ENCODE results near the gene SKAP2.

The SKAP2 gene

DNA sequence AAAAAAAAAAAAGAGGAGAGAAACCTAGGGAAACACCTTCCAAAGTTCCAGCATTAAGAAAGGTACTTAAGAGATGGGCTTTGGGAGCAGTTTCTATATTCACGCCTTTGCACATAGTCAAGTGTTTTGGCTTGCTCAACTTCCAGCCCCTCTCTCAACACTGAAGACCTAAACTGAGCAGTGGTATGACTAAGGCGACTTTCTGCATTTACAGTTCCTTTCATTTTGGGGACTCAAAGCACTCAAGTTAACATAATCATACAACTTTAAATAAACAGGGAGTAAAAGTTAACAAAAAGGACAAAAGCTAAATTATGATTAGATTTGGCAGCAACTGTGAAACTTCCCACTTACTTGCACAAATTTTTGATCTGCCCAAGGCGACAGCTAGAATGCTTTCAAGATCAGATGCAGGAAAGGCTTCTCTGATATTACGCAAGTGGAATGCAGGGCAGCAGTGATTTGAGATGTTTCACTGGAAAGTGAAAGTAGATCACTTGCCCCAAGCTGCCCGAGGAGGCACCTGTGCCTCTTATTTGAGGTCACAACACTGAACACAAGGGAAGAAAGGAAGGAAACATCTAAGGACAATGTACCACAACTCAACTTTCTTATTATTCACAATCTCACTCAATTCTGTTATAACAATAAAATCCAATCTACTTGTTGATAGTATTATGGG, 199.5 kb downstream of the SKAP2 start:
- peak in 1 of 2 donors; percentile 1 for DNase-seq (ENCODE audit: low read depth in 2 of 2)

DNA sequence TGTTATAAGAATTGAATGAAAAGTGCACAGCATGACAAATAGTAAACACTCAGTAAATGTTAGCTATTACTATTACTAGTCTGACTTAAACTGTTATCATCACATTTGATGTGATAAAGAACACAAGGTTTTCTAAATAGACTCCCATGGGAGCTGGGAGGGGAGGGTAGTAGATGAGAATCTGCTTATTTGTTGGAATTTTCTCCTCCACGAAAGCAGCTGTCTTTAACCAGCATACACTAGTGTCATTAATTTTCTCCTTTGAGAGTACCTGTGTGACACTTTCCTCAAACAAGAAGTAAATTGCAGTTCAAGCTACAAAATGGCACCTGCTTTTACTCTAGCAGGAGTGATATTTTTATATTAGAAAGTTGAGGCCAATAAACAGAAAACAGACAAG, 200.1 kb downstream of the SKAP2 start:
- DNase-seq (ENCODE audit: low read depth in 2 of 2) = no peak

DNA sequence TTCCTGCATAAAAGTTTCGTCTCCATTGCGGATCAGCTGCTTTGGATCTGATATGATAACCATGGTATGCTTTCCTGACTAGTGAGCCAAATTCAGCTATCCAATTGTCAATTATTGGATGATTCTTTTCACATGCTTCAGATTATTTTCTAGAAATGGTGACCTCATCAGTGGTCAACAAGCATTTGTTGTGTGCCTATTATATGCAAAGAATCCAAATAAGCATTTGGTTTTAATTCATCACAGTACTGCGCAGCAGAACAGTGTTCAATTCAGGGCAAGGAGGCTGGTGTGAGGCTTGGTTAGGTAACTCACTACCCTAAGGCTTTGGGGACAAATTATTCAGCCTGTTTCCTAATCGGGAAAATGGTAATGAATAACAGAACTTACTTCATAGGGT, 200.5 kb downstream of the SKAP2 start:
- no peak for DNase-seq (ENCODE audit: low read depth in 2 of 2)

DNA sequence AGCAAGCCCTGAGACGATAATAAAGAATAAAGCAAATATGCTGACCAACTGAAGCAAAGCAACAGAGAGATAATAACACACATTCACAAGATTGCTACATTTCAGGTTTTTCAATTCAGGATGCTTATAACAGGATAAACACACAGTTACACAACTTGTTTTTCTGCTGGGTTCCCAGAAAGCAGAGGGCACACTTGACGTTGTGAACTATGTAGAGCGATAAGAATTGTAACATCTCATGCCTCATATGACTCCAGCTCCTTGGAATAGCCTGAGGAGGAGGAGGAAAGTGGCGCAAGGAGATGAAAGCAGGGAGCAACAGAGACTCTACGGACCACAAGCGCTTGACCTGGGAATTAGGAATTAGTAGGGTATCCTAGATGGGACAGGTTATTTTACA, 201.7 kb downstream of the SKAP2 start:
- no peak for DNase-seq (ENCODE audit: low read depth in 2 of 2)

DNA sequence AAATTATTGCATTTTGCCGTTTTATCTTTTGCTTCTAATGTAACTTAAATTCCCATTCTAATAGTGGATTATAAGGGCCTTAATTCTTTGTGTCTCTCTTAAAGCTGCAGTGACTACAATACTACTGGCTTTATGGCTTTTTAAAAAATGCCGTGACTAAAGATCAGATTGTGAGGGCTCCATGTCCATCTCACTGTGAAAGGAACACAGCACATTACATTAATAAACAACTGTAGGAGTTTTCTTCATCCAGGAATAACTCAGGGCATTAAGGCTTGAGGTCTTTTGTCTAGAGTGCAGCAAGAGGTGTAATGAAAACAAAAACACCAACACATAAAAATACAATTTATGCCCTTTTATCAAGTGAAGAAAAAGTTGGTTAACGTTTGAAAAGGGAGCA, 205.3 kb downstream of the SKAP2 start:
- no peak for DNase-seq (ENCODE audit: low read depth in 2 of 2)

DNA sequence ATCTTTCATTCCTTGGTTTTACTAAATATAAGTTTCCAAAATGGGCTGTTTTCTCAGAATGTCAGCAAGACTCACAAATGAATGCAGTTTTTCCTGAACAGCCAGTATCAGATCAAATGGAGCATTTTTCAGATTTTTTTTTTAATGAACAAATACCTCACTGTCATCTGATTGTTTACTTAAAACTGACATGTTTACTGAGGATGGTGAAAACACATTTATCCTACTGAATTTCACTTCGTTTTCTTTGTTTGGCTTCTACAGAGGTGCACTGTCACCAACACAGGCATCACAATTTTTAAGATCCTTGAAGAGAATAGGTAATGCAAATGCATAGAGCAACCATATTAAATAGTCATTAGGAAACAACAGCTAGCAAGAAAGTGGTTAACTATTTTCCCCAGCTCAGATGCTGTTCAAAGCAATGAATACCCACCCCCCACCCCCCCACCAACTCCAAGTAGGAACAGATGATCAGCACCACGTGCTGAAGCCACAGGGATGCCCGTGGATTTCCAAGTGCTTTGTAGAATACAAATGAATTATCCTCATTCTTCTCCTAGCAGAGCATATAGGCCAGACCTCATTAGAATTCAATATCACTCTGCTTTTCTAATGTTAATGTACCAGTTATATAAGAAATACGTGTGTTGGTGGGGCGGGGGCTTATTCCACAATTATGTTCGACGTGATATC, 205.9 kb downstream of the SKAP2 start:
- DNase-seq (ENCODE audit: low read depth in 2 of 2) = no peak

DNA sequence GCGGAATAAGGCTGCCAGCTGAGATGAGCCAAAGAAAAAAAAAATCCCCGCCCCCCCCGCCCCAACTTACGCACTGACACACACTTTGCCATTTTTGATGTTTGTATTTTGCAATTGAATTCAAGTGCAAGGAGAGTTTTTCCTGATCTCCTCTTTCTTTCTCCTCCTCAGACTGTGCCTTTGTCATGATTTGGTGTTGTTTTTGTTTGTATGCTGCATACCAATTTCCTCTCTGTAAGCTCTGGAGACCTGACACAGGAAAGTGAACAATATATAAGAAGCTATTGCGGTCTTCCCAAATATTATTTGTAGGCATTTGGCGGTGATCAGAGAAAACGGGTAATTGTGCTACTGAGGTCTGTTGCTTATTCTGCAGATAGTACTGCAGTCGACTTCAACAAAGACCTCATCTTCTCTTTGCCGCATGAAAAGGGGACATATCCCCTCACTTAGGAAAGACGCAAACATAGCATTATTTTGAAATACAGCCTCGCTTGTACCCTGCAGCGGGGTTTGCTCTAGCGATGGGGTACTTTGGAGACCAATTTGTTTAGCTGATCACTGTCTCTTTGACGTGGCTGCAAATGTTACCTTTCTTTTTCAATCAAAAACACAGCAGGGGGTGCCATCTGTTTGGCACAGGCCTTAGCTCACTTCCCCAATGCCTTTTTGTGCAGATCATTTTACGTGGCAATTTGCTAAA, 206.6 kb downstream of the SKAP2 start:
- no peak for DNase-seq (ENCODE audit: low read depth in 2 of 2)

DNA sequence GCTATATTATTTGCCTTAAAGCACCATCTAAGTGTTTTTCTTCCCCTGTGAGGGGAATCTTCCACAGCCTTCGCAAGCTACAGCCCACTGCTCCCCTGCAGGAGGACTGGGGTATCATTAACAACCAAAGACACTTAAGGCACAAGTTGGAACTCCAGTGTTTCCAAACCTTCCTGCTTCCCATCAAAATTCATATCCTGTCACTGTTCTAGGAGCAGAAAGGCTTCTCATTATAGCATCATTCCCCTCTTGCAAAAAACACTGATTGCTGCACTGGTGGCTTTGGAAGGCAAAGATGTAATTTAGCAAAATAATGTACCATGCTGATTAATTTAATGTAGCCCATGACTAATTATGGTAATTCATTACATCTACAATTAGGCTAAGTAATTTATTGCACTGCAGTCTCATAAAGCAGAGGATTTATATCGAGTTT, 207.2 kb downstream of the SKAP2 start:
- no peak for DNase-seq (ENCODE audit: low read depth in 2 of 2)

DNA sequence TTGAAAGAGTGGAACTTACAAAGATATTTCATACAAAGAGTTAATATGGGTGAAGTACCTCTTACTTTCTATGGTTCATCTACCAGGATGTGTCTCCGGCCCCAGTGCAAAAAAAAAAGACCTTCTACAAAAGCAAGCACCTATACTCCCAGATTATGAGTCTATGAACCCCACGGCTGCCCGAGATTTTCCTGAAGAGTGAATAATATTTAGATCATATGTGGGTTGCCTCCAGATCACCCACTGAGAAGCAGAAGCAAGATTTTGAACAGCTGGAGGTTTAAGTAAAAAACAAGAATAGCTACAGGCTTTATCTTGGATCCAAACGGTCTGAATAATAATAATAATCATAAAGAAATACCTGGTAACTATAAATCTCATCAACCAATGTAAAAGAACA, 207.7 kb downstream of the SKAP2 start:
- no peak for DNase-seq (ENCODE audit: low read depth in 2 of 2)

DNA sequence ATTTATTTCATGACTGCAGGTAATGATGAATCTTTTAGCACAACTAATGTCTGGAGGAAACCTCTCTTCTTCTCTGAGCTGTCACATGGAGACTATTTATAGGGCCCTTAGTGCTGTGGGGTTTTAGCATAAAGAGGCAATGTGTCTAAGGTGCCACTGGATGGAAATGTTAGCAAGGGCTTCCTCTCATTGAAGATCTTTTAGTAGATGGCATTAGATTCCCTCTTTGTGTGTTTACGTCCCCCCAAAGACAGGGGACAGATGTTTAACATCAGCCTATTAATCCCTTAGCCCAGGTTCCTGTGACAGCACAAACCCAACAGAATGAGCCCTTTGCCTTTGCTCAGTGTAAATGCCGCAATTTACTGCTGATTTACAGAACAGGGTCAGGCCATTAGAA, 208.6 kb downstream of the SKAP2 start:
- DNase-seq (ENCODE audit: low read depth in 2 of 2) = no peak

DNA sequence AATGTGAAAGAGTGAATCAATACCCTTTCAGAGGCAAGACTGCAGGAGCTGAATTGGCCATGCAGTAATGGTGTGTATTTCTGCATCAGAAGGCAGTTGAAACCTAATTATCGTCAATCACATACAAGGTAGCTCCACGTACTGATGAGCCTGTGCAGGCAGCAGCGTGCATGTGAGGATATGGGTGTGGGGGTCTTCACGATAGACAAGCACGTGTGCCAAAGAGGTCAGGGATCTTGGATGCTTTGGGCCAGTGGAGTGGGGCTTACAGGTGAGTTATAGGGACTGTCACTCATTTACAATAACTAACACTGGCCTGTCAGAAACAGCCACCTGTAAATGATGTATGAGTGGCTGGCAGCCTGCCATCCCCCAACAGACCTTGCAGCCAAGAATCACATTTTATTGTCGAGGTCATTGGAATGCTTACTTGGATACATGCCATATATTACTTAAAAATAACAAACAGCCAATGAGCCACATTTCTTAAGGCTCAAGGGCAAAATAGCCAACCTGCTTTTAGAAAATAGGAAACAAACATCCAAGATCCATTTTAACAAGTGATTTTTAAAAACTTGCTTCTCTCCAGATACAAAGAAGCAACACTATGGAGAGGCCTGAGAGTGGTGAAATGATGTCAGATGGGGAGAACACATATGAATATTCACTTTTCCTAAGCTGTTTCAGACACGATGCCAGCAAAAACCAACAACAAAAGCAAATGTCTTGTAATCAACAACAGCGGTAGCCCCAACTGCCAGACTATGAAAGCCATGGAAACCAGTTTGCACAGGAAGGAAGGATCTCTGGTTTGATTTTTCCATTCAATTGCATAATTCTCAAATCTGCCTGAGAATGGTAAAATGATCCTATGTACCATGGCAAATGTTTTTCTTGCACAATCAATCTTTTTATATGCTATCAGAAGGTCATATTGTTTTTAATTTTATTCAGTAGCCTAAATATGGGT, 210.7 kb downstream of the SKAP2 start:
- no peak for DNase-seq (ENCODE audit: low read depth in 2 of 2)

DNA sequence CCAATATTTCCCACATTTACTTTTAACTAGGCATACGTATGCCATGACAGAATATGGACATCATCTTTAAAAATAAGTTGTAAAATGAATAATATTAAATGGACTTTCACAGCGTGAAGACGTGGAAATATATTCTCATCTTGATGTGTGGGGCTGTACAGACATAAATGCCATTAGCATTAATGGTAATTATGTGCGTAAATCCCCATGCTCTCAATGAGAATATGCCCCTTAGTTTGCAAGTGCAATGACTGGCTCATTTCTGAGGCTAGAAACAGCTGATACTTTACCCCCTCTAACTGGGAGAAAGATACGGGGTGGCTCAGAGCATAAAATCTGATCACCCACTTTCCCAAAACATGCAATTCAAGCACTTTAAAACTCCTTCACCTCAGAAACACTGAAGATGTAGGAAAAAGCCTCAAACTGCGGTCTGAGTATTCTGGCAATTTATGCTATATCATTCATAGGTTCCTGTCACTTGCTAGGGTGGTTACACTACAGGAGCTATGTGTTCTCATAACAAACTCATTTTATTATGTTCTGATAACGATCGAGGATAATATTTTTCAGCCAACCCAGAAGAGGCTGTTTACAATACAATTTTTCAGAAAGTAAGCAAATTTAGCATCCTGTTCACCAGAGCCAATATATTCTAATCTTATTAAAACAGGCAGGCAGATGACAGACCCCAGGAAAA, 211.8 kb downstream of the SKAP2 start:
- no peak for DNase-seq (ENCODE audit: low read depth in 2 of 2)

DNA sequence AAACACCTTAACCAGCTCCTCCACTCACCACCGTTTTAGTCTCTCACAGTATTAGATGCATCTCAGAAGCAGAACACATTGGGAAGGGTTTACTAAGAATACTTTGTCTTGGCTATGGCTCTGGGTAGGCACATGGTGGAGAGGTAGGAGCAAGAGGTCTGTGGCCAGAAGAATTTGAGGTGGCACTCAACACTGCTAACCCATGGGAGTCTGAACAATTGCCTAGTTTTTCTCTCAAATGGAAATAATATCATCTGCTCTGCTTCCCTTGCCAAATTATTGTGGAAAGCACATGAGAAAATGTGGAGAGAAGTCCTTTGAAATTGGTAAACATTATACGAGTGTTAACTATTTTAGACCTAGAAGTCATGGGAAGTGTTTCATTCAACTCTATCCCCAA, 214.3 kb downstream of the SKAP2 start:
- no peak for DNase-seq (ENCODE audit: low read depth in 2 of 2)

DNA sequence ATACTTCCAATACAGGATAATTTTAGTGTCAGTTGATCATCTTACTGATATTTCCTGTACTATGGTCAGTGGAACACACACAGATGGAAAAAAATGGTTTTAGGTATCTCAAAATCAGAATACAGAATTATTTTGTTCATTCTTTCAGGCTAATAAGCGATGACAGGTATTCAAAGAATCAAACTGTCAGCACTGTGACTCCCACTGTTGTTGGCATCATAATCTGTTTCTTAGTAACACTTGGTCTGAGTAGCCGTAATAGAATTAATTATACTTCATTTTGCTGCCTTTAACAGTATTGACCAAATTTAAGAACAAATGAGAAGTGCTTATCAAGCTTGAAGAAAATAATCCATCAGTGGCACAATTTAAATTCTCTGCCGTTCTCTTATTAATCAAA, 215.0 kb downstream of the SKAP2 start:
- DNase-seq (ENCODE audit: low read depth in 2 of 2) = no peak

DNA sequence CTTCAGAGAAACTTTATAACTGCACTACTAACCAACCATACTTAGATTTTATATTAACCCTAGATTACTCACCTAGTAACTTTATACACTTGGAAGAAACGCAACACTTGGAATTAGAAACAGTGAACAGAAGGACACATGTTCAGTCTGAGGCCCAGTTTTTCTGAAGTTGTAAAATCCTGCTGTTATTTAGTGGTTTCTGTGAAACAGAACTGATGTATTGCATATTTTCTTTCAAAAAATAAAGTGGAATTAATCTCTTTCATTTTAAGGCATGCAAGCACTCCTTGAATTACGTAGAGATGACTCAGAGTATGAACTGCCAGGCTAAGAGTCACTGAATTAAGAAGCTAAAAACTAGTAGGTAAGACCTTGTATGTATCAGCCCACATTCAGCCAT, 215.8 kb downstream of the SKAP2 start:
- no peak for DNase-seq (ENCODE audit: low read depth in 2 of 2)

DNA sequence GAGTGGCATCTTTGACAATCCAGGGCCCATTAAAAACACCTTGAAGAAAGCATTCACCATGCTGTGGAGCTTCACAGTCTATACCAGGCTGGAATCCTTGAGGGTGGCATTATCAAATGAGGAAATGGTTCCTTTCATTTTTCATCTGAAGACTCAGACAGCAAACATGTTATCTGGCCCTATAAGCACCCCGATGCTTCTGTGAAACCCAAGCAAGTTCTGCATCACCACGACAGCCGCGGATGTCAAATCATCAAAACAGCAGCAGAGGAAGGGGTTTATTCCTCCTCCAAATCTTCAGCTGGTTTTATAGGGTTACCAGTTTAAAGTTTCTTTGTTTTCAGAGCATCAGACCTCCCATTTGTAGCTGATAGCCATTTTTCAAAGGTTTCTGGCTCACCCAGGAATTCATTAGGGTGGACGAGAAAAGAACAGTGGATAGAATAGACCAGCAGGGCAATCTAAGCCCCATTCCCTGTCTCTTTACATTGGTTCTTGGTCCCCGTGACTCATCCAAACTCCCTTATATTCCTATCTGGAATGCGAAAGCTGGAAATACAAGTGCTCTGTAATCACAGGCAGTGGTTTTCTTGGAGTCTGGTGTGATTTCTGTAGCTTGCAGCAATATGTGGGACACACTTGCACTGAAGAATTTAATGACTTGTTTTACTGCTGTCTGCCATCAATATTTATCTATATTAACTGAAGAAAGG, 217.9 kb downstream of the SKAP2 start:
- no peak for DNase-seq (ENCODE audit: low read depth in 2 of 2)

DNA sequence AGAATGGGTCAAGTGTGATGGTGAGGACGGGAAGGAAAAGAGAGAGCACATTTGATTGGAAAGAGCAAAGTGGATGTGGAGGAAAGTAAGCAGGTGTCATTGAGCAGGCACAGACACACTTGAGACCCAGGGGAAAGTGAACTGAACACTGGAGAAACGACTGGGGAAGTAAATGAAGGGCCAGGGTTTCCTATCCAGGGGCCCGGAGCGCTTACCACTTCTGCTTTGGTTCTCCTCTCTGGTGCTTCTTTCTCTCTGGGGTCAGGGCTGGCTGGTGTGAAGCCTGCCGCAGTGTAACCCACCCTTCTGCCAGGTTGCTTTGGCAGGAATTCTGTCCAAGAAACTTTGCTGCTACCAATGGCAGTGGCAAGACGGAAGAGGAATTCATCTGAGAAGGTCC, 219.3 kb downstream of the SKAP2 start:
- DNase-seq (ENCODE audit: low read depth in 2 of 2) = no peak

DNA sequence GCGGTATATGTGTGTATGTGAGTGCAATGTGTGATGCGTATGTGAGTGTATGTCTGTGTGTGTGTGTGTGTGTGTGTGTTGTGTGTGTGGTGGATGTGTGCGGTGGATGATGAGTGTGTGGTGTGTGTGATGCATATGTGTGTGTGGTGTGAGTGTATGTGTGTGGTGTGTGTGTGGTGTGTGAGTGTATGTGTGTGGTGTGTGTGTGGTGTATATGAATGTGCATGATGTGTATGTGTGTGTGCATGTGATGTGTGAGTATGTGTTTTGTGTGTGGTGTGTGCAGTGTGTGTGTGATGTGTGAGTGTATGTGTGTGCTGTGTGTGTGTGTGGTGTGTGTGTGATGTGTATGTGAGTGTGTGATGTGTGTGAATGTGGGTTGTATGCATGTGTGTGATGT, 222.0 kb downstream of the SKAP2 start:
- no peak for DNase-seq (ENCODE audit: low read depth in 2 of 2)

DNA sequence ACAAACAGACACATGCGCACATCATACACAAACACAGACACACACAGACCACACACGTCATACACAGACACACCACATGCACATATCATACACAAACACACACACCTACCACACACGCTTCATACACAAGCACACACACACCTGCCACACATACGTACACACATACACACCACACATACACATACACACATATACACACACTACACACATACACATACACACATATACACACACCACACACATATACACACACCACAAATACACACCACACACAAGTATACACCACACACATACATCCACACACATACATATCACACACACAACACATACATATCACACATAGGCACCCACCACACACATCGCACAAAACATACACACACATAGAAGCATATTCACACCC, 224.7 kb downstream of the SKAP2 start:
- DNase-seq (ENCODE audit: low read depth in 2 of 2) = no peak

DNA sequence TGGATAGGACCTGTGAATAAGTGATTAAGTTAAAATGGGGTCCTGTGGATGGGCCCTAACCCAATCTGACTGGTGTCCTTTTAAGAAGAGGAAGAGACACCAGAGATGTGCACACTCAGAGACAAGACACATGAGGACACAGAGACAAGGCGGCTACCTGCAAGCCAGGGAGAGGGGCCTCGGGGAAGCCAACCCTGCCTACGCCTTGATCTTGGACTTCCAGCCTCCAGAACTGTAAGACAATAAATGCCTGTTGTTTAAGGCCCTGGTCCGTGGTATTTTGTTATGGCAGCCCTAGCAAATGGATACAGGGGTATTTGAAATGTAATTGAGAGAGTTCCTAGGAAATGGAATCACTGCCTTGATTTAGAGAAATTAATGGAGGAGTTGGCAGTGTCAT, 225.3 kb downstream of the SKAP2 start:
- no peak for DNase-seq (ENCODE audit: low read depth in 2 of 2)

DNA sequence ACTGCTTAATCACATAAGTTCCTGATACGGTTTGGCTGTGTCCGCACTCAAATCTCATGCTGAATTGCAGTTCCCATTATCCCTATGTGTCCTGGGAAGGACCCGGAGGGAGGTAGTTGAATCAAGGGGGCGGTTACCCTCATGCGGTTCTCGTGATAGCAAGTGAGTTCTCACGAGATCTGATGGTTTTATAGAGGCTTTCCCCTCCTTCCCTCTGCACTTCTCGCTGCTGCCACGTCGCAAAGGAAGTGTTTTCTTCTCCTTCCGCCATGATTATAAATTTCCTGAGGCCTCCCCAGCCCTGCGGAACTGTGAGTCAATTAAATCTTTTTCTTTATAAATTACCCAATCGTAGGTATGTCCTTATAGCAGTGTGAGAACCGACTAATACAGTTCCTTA, 226.2 kb downstream of the SKAP2 start:
- no peak for DNase-seq (ENCODE audit: low read depth in 2 of 2)

Measured in stimulated activated CD8-positive, alpha-beta memory T cell treated with anti-CD3 and anti-CD28 coated beads, Interleukin-7, amount 100 ng/mL, for 1 hour (primary cell).